Measurements from ENCODE around the gene CBFB.
"Not testable (repeated sequence)": the region's sequence is repeated elsewhere in the genome, so short reads cannot be mapped to it uniquely, and the experiment has no call there.

Gene CBFB

GRCh38 chr16:67028696-67029253 is at the start of gene CBFB:
TSS of gene CBFB (plus strand) at chr16:67029149. CDS start at chr16:67029408, 259 bp downstream.
- DNase-seq, result peak; percentile 96

- no peak for DNase-seq
These were observed 45.9 kb upstream of the CBFB start for GRCh38 chr16:66983033-66983432.

DNA sequence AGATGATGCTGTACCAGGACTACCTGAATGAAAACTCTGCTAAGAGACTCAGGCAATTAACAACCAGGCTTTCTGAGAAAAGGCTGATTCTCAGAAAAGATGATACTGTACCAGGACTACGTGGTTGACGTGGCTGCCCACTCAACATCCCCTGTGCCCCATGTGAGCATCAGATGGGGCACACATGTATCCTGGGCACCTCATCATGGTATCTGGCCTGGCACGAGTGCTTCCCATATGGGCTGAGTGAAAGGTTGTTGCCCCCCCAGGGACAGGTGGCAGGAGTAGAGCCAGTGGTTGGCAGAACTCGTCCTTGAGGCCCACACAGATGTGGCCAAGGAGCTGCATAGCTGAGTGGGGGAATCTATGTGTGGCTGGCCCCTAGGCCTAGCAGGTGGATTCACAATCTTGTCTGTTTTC is 44.0 kb upstream of the CBFB start:
- peak; percentile 86 for DNase-seq

GRCh38 chr16:66986559-66986958 is 42.4 kb upstream of the CBFB start:
- no peak for DNase-seq

- DNase-seq, result no peak
These were observed 40.7 kb upstream of the CBFB start, which contains the start of gene CES4A for GRCh38 chr16:66988197-66988788. TSS of gene CES4A (plus strand) at chr16:66988589. CDS start at chr16:66988773, 184 bp downstream.

DNA sequence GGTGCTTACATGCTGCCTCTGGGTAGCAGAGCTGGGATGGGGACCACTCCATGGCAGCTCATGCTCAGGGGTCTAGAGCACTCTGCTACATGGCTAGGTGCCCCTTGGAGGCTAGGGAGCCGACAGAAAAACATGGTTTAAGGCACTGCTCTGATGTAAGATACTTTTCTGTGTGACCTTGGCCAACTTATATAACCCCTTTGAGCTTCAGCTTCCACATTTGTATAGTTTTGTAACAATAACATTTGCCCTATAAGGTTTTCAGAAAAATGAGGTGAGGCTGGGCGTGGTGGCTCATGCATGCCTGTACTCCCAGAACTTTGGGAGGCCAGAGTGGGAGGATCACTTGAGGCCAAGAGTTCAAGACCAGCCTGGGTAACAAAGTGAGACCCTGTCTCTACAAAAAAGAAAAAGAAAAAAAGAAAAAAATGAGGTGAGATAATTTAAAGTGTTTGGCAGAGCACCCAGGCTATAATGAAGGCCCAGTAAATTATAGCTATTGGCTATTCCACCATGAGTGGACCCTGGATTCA is 37.3 kb upstream of the CBFB start:
- no peak for DNase-seq

- DNase-seq, result not testable (repeated sequence)
These were observed 35.4 kb upstream of the CBFB start for GRCh38 chr16:66993558-66993957.

DNA sequence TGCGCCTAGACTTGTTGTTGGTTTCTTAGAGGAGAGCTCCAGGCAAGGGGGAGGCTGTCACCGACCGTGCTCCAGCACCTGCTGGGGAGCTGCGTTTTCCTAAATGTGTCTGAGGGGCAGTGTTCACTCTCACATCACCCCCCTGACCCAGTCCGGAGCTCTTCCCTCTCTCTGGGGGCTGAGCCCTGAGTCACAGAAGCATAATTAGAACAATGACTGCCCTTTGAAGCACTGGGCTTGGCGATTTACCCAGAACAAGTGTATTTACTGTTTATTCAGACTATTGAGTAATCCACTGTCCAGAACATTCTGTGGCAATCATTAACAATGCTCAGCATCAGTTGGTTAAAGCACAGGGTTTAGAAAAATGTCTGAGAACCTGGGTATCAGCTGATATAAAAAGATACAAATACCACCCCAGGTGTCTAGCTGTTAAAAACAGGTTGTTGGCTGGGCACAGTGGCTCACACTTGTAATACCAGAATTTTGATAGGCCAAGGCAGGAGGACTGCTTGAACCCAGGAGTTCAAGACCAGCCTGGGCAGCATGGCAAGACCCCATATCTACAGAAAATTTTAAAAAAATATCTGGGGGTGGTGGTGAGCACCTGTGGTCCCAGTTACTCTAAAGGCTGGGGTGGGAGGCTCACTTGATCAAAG is 32.5 kb upstream of the CBFB start:
- DNase-seq, result no peak

DNA sequence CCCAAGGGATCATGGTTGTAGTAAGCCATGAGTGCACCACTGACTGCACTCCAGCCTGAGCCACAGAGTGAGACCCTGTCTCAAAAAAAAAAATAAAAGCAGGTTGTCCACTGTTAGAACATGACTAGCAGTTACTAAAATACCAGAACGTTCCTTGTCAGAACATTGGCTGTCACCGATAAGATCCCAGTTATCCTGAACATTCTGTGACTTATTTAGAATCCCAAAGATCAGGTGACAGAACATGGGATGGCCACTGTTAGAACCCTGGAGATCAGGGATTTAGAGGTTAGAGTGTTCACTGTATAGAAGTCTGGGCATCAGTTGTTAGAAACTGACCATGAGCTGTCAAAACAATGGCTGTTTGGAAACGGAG is 32.0 kb upstream of the CBFB start:
- DNase-seq, result no peak

GRCh38 chr16:67000384-67001351 is 28.3 kb upstream of the CBFB start:
- DNase-seq, result peak; percentile 81

DNA sequence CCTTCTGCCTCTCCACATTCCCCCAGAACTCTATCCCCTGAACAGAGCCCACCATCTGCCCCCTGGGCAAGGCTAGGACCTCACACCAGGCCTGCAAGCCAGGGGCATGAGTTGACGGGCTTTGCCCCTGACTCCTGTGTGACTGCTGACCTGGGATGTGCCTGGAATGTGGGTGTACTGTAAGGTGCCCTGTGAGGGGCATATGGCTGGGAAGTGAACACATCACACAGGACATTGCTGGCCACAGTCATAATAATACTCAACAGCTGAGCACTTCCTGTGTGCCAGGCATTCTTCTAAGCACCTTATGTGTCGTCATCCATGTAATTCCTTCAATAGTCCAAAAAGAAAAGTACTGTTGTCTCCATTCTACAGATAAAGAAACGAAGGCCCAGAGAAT is 27.2 kb upstream of the CBFB start:
- DNase-seq, result no peak

- no peak for DNase-seq
These were observed 21.9 kb upstream of the CBFB start for GRCh38 chr16:67006930-67007658.

DNA sequence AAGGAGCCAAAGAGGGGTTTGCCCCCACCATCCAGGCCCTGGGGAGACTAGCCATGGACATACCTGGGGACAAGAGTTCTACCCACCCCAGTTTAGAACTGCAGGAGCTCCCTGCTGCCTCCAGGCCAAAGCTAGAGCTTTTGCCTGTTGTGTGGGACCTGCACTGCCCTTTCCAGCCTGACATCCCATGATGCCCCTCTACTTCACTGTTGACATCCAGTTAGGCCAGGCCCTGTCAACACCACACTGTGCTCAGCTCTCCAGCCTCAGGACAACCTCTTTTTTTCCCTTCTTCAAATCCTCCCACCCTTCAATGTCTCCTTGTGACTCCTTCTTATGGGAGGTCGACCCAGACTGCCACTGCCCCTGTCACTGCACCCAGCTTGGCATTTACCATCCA is 19.8 kb upstream of the CBFB start:
- no peak for DNase-seq

DNA sequence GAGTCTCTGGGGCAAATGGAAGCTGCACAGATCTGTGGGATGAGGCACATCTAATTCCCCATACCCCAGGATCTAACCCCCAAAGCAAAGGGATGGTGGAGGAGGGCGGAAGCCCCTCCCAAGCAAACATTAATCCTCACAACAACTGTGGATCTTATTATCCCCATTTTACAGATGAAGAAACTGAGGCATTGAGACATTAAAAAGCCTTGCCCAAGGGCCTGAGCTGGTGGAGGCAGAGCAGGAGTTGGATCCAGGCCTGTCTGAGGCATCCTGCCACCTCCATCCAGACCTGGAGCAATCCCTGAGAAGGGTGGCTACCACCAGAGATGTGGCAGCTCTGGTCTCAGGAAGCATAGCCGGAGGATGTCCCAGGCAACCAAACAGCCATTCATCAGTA is 17.7 kb upstream of the CBFB start:
- no peak for DNase-seq

GRCh38 chr16:67013233-67013822 is 15.6 kb upstream of the CBFB start:
- no peak for DNase-seq

- peak; percentile 89 for DNase-seq
These were observed 14.9 kb upstream of the CBFB start for GRCh38 chr16:67013823-67014633.

DNA sequence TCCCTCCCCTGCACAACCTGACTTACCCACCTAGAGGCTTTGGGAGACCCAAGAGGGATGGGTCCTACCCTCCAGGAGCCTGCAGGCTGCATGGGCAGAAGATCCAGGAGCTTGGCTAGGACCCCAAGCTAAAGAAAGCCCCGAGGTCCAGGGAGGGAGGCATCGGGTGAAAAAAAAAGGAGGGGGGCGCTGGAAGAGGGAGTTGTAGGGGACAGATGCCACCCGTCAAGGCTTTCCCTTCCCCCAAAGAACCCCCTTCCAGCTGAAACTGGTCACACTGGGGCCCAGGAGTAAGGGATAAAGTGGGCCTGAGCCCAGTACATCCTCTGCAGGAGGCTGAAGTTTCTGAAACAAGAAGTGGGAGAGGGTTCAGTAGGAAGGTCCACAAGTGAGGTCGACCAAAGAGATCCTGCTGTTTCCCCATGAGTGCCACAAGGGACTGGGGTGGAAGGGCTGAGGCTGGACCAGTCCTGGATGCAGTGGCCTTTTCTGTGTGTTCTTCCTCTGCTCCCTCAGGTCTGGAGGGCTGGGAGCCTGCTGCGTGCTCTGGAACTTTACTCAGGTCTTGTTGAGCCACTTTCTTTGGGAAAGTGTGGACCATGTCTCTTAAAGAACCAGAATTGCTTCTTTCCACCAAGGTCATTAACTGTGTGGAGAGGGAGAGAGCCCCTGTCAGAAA is 14.2 kb upstream of the CBFB start:
- DNase-seq, result no peak

- no peak for DNase-seq
These were observed 13.6 kb upstream of the CBFB start for GRCh38 chr16:67015313-67015731.

DNA sequence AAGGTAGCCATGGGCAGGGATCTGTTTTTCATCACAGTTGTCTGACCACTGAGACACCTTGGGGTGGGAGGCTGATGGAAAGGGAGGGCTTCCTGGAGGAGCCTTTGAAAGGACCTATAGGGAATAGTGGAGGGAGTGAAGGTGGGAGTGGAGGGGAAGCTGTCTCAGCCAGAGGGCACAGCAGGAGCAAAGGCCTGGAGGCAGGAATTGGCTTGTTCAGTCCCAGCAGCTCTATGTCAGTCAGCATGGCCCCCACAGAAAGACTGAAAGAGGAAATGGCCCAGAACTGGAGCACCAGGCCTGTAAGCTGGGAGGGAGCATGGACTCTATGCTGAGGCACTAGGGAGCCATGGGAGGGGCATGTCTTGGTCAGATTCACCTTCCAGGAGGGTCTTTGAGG is 12.8 kb upstream of the CBFB start:
- no peak for DNase-seq

DNA sequence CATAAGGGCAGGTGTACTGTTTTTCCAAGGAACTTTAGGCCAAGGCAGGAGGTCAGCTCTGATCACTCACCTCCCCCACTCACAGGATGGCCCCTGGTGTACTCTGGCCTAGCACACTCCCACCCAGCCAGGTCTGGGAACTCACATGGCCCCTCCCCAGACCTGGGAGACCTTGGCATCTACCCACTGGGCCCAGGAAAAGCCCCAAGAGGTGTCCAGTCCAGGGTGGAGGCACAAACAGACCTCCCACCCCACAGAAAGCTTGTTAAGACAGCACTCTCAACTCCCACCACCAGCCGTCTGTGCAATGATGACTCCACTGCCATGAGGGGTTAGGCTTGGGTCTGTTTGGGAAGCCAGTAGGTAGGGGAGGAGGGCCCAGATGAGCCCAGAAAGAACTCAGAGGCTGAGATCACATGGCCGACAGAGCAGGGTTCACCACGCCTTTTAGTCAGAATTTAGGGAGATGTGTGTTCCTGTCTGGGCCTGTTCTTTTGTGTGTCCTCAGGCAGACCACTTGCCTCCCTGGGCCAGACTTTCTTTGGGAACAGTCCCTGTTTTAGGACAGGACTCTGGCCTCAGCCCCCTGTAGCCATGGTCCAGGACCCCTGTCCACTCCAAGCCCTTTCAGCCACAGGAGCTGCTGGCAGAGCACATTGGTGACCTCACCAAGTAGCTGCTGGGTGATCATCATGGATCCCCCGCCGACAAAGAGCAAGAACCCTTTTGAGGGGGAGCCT is 12.1 kb upstream of the CBFB start:
- no peak for DNase-seq

All from activated CD8-positive, alpha-beta memory T cell treated with anti-CD3 and anti-CD28 coated beads for 24 hours (primary cell).